ENCODE results near the gene DCBLD2.

- TF ChIP-seq POLR2A (IDR thresholded peaks at IDR 0.05) (no peak), CTCF (IDR thresholded peaks at IDR 0.05) (peak; percentile 59 to 80 (median 78)), EP300 (IDR thresholded peaks at IDR 0.05) (no peak)
Observed at GRCh38 chr3:98817547-98818041, 83.9 kb downstream of the DCBLD2 start.

Measured in upper lobe of left lung (tissue), 4 donors.